Measurements from ENCODE around the gene IFNA21. TPM values are rescaled to one million over a fixed set of nuclear protein-coding genes. Genes with fewer than 3 reads are reported as not detected.

The IFNA21 gene
- total and polyA plus RNA-seq, 2 experiments from 2014 or later, result not detected

- no peaks in the 10 kb centered on the region for H3K79me2 ChIP-seq (replicated peaks; ENCODE audit: insufficient read depth)
- H3K4me1 Mint-ChIP-seq, result no peaks in the 10 kb centered on the region; the same call in 2 of the 3 replicates
- no peaks in the 10 kb centered on the region for H3K36me3 ChIP-seq (ENCODE audit: insufficient read depth)
- H3K27me3 ChIP-seq (ENCODE audit: insufficient read depth), result no peaks in the 10 kb centered on the region
- no peak for DNase-seq (ENCODE audit: low spot score)
- no peak for ATAC-seq
- no peak overlapping the region for H3K27ac ChIP-seq (ENCODE audit: low read depth)
- H3K4me3 ChIP-seq, result no peak overlapping the region
- no peak overlapping the region for H2AFZ ChIP-seq
- no peaks in the 10 kb centered on the region for H3K36me3 Mint-ChIP-seq (ENCODE audit: low read depth)
- H3K4me2 ChIP-seq, result no peak overlapping the region
- no peaks in the 10 kb centered on the region for H3F3A ChIP-seq (replicated peaks; ENCODE audit: low read depth)
- TF ChIP-seq POLR2AphosphoS5 (IDR thresholded peaks at IDR 0.05; ENCODE audit: low read depth) (no peak), EZH2 (IDR thresholded peaks at IDR 0.05; ENCODE audit: low read depth, unreplicated experiment) (no peak), ZNF331 (CRISPR knock-in tag; IDR thresholded peaks at IDR 0.05; ENCODE audit: low read depth) (no peak), CTCF (conservative IDR thresholded peaks at IDR 0.05; ENCODE audit: low read depth in 2 of 2) (no peak), JUNB (IDR thresholded peaks at IDR 0.05; ENCODE audit: unreplicated experiment) (no peak), EZH2phosphoT487 (IDR thresholded peaks at IDR 0.05; ENCODE audit: unreplicated experiment) (no peak), NANOG (IDR thresholded peaks at IDR 0.05; ENCODE audit: borderline replicate concordance) (no peak), CREB1 (CRISPR knock-in tag; IDR thresholded peaks at IDR 0.05; ENCODE audit: low read depth) (no peak), REST (IDR thresholded peaks at IDR 0.05; ENCODE audit: unreplicated experiment) (no peak), STAT1 (IDR thresholded peaks at IDR 0.05; ENCODE audit: unreplicated experiment) (no peak)
- TF ChIP-seq, protein P1, sequence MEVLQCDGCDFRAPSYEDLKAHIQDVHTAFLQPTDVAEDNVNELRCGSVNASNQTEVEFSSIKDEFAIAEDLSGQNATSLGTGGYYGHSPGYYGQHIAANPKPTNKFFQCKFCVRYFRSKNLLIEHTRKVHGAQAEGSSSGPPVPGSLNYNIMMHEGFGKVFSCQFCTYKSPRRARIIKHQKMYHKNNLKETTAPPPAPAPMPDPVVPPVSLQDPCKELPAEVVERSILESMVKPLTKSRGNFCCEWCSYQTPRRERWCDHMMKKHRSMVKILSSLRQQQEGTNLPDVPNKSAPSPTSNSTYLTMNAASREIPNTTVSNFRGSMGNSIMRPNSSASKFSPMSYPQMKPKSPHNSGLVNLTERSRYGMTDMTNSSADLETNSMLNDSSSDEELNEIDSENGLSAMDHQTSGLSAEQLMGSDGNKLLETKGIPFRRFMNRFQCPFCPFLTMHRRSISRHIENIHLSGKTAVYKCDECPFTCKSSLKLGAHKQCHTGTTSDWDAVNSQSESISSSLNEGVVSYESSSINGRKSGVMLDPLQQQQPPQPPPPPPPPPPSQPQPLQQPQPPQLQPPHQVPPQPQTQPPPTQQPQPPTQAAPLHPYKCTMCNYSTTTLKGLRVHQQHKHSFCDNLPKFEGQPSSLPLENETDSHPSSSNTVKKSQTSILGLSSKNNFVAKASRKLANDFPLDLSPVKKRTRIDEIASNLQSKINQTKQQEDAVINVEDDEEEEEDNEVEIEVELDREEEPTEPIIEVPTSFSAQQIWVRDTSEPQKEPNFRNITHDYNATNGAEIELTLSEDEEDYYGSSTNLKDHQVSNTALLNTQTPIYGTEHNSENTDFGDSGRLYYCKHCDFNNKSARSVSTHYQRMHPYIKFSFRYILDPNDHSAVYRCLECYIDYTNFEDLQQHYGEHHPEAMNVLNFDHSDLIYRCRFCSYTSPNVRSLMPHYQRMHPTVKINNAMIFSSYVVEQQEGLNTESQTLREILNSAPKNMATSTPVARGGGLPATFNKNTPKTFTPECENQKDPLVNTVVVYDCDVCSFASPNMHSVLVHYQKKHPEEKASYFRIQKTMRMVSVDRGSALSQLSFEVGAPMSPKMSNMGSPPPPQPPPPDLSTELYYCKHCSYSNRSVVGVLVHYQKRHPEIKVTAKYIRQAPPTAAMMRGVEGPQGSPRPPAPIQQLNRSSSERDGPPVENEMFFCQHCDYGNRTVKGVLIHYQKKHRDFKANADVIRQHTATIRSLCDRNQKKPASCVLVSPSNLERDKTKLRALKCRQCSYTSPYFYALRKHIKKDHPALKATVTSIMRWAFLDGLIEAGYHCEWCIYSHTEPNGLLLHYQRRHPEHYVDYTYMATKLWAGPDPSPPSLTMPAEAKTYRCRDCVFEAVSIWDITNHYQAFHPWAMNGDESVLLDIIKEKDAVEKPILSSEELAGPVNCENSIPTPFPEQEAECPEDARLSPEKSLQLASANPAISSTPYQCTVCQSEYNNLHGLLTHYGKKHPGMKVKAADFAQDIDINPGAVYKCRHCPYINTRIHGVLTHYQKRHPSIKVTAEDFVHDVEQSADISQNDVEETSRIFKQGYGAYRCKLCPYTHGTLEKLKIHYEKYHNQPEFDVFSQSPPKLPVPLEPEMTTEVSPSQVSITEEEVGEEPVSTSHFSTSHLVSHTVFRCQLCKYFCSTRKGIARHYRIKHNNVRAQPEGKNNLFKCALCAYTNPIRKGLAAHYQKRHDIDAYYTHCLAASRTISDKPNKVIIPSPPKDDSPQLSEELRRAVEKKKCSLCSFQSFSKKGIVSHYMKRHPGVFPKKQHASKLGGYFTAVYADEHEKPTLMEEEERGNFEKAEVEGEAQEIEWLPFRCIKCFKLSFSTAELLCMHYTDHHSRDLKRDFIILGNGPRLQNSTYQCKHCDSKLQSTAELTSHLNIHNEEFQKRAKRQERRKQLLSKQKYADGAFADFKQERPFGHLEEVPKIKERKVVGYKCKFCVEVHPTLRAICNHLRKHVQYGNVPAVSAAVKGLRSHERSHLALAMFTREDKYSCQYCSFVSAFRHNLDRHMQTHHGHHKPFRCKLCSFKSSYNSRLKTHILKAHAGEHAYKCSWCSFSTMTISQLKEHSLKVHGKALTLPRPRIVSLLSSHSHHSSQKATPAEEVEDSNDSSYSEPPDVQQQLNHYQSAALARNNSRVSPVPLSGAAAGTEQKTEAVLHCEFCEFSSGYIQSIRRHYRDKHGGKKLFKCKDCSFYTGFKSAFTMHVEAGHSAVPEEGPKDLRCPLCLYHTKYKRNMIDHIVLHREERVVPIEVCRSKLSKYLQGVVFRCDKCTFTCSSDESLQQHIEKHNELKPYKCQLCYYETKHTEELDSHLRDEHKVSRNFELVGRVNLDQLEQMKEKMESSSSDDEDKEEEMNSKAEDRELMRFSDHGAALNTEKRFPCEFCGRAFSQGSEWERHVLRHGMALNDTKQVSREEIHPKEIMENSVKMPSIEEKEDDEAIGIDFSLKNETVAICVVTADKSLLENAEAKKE (CRISPR knock-in tag; IDR thresholded peaks at IDR 0.05), result no peak
- TF ChIP-seq, protein P2, sequence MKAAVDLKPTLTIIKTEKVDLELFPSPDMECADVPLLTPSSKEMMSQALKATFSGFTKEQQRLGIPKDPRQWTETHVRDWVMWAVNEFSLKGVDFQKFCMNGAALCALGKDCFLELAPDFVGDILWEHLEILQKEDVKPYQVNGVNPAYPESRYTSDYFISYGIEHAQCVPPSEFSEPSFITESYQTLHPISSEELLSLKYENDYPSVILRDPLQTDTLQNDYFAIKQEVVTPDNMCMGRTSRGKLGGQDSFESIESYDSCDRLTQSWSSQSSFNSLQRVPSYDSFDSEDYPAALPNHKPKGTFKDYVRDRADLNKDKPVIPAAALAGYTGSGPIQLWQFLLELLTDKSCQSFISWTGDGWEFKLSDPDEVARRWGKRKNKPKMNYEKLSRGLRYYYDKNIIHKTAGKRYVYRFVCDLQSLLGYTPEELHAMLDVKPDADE (IDR thresholded peaks at IDR 0.05), result no peak
- H3K4me3 Mint-ChIP-seq, result no peak overlapping the region
- H3K4me1 ChIP-seq (ENCODE audit: insufficient read depth), result no peaks in the 10 kb centered on the region
- no peaks in the 10 kb centered on the region for H3K9me3 Mint-ChIP-seq
- H3K9me2 ChIP-seq (ENCODE audit: insufficient read depth), result no peaks in the 10 kb centered on the region
- no peak overlapping the region for H3K27ac Mint-ChIP-seq
- no peaks in the 10 kb centered on the region for H4K20me1 ChIP-seq (replicated peaks; ENCODE audit: insufficient read depth)
- H3K27me3 Mint-ChIP-seq (ENCODE audit: insufficient read depth, low read depth, poor library complexity), result peaks cover 1% of the 10 kb centered on the region
These were observed 43.9 kb upstream of the IFNA21 start for GRCh38 chr9:21210311-21210710.

Measured in GM23338 (cell line).